Measurements from ENCODE around the gene PPP6C.

The PPP6C gene

DNA sequence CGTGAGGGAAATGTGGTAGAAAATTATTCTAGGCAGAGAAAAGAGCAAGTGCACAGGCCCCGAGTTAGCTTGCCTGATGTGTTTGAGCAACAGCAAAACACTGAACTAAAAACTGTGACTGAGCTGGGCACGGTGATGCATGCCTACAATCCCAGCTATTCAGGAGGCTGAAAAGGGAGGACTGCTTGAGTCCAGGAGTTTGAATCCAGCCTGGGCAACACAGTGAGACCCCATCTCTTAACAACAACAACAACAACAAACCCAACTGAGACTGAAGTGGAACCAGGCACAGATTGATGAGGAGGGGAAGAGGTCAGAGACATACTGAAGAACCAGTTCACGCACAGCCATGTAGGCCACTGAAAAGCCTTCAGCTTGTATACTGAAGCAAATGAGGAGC lies 88.8 kb downstream of the PPP6C start:
- TF ChIP-seq TCF12 (IDR thresholded peaks at IDR 0.05; ENCODE audit: low read depth) (no peak), EGR1 (IDR thresholded peaks at IDR 0.05) (no peak), CEBPB (IDR thresholded peaks at IDR 0.05) (no peak), FOXM1 (IDR thresholded peaks at IDR 0.05; ENCODE audit: borderline replicate concordance, low read depth) (no peak), RAD21 (IDR thresholded peaks at IDR 0.05; ENCODE audit: low read depth) (no peak), CREB1 (IDR thresholded peaks at IDR 0.05; ENCODE audit: low read depth) (no peak), TAF1 (IDR thresholded peaks at IDR 0.05; ENCODE audit: low read depth) (no peak), ZBTB7A (IDR thresholded peaks at IDR 0.05; ENCODE audit: low read depth) (no peak), EP300 (IDR thresholded peaks at IDR 0.05; ENCODE audit: borderline replicate concordance) (no peak), YY1 (IDR thresholded peaks at IDR 0.05; ENCODE audit: low read depth) (no peak)
- TF ChIP-seq, protein P1, sequence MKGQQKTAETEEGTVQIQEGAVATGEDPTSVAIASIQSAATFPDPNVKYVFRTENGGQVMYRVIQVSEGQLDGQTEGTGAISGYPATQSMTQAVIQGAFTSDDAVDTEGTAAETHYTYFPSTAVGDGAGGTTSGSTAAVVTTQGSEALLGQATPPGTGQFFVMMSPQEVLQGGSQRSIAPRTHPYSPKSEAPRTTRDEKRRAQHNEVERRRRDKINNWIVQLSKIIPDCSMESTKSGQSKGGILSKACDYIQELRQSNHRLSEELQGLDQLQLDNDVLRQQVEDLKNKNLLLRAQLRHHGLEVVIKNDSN (IDR thresholded peaks at IDR 0.05), result no peak
- TF ChIP-seq, protein P2, sequence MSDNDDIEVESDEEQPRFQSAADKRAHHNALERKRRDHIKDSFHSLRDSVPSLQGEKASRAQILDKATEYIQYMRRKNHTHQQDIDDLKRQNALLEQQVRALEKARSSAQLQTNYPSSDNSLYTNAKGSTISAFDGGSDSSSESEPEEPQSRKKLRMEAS (IDR thresholded peaks at IDR 0.05), result no peak

DNA sequence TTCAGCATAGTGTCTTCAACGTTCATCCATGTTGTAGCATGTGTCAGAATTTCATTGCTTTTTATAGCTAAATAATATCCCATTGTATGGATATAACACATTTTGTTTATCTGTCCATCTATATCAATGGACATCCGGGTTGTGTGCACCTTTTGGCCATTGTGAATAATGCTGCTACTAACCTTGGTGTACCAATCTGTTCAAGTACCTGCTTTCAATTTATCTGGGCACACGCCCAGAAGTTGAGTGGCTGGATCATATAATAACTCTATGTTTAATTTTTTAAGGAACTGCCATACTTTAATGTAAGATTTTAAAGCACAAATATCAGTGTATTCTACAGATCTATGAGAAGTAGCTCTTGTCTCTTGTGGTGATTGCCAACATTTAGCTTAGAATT lies 89.8 kb downstream of the PPP6C start:
- TF ChIP-seq NFIC (IDR thresholded peaks at IDR 0.05) (no peak), TAF1 (IDR thresholded peaks at IDR 0.05; ENCODE audit: low read depth) (no peak), FOXM1 (IDR thresholded peaks at IDR 0.05; ENCODE audit: borderline replicate concordance, low read depth) (no peak), EP300 (IDR thresholded peaks at IDR 0.05; ENCODE audit: borderline replicate concordance) (no peak), YY1 (IDR thresholded peaks at IDR 0.05; ENCODE audit: low read depth) (no peak), TCF12 (IDR thresholded peaks at IDR 0.05; ENCODE audit: low read depth) (no peak), RAD21 (IDR thresholded peaks at IDR 0.05; ENCODE audit: low read depth) (no peak), CREB1 (IDR thresholded peaks at IDR 0.05; ENCODE audit: low read depth) (no peak), EGR1 (IDR thresholded peaks at IDR 0.05) (no peak), ZBTB7A (IDR thresholded peaks at IDR 0.05; ENCODE audit: low read depth) (no peak), TEAD4 (IDR thresholded peaks at IDR 0.05) (no peak), CEBPB (IDR thresholded peaks at IDR 0.05) (no peak)
- TF ChIP-seq, protein P2 (IDR thresholded peaks at IDR 0.05), result no peak
- TF ChIP-seq, protein P1 (IDR thresholded peaks at IDR 0.05), result no peak
- TF ChIP-seq, protein P3, sequence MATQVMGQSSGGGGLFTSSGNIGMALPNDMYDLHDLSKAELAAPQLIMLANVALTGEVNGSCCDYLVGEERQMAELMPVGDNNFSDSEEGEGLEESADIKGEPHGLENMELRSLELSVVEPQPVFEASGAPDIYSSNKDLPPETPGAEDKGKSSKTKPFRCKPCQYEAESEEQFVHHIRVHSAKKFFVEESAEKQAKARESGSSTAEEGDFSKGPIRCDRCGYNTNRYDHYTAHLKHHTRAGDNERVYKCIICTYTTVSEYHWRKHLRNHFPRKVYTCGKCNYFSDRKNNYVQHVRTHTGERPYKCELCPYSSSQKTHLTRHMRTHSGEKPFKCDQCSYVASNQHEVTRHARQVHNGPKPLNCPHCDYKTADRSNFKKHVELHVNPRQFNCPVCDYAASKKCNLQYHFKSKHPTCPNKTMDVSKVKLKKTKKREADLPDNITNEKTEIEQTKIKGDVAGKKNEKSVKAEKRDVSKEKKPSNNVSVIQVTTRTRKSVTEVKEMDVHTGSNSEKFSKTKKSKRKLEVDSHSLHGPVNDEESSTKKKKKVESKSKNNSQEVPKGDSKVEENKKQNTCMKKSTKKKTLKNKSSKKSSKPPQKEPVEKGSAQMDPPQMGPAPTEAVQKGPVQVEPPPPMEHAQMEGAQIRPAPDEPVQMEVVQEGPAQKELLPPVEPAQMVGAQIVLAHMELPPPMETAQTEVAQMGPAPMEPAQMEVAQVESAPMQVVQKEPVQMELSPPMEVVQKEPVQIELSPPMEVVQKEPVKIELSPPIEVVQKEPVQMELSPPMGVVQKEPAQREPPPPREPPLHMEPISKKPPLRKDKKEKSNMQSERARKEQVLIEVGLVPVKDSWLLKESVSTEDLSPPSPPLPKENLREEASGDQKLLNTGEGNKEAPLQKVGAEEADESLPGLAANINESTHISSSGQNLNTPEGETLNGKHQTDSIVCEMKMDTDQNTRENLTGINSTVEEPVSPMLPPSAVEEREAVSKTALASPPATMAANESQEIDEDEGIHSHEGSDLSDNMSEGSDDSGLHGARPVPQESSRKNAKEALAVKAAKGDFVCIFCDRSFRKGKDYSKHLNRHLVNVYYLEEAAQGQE (IDR thresholded peaks at IDR 0.05; ENCODE audit: low read depth), result no peak

All from Ishikawa (cell line).